Body of pancreas (tissue), 4 donors: ENCODE measurements around the gene WDR83. TPM values are rescaled to one million over a fixed set of nuclear protein-coding genes. Genes with fewer than 3 reads are reported as not detected.
A peak's percentile ranks its signal among the peaks of the same experiment; 100 is the strongest.
"Not testable (repeated sequence)": the region's sequence is repeated elsewhere in the genome, so short reads cannot be mapped to it uniquely, and the experiment has no call there.

Experiments
- ATAC-seq: fragments of 150-250 bp; one replicate; pipeline ENCODE4 v1.9.1; 2016
- DNase-seq, 4 donors: peaks; one replicate each; pipeline ENCODE4 v3.0.0-alpha.2; 2019
- H3K27ac ChIP-seq, 4 donors: fragments of 200-600 bp; sonication (generic); 1 replicate in 3 of 4; 2 replicates in 1 of 4; pipeline versions ENCODE4 v1.5.1 to v1.6.1; 2016 to 2019; ENCODE audit warnings: mild to moderate bottlenecking in 1 of 4, mixed read lengths in 1 of 4, moderate library complexity in 1 of 4
- H3K27me3 ChIP-seq, 2 donors: fragments of 200-600 bp; sonication (generic); one replicate each; pipeline ENCODE4 v1.6.0; 2016; ENCODE audit warnings: mild to moderate bottlenecking in 1 of 2
- H3K36me3 ChIP-seq, 2 donors: fragments of 200-600 bp; sonication (generic); replicated peaks in 1 of 2; 2 replicates each; pipeline ENCODE4 v1.5.1; 2016; ENCODE audit warnings: low read depth in 2 of 2; ENCODE audit not compliant: insufficient read depth in 1 of 2
- H3K4me1 ChIP-seq: fragments of 200-600 bp; sonication (generic); one replicate; pipeline ENCODE4 v1.6.0; 2016
- H3K4me3 ChIP-seq, 2 donors: fragments of 200-600 bp; sonication (generic); 1 replicate in 1 of 2; 2 replicates in 1 of 2; pipeline ENCODE4 v1.5.1; 2016 to 2019
- H3K9me3 ChIP-seq, 3 donors: fragments of 200-600 bp; sonication (generic); 1 replicate in 2 of 3; 2 replicates in 1 of 3; pipeline ENCODE4 v1.5.1; 2016
- CTCF ChIP-seq, 7 experiments: fragments of 450-650 bp in 4 of 7; fragments of 200-600 bp in 3 of 7; sonication (generic) in 3 of 7; IDR thresholded peaks; one replicate each; pipeline ENCODE4 v1.5.1; 2016 to 2019; ENCODE audit warnings: antibody characterized with exemption in 7 of 7
- POLR2A ChIP-seq, 3 donors: fragments of 450-650 bp; IDR thresholded peaks; one replicate each; pipeline ENCODE4 v1.6.1; 2016; ENCODE audit warnings: antibody characterized with exemption in 3 of 3, mild to moderate bottlenecking in 2 of 3
- WGBS, 2 donors: methylation state at CpG; one replicate each; pipeline ENCODE4 v1.1.5; 2017; 5-methylcytosine and 5-hydroxymethylcytosine counted together
- intact Hi-C: fragments of 100-400 bp; cut with DNase I; formaldehyde crosslinking; loops from one replicate; pipeline ENCODE4 v1.15.1; 2023
- total RNA-seq, 2 donors: library from RNA; depleted of rRNA; stranded (reverse); fragments of >200 nt; gene quantifications; one replicate each; pipeline ENCODE4 v1.1.0, GENCODE V29; 2016

The WDR83 gene
- total RNA-seq, 2 donors from 2014 or later = 12.5 to 37.2 TPM

DNA sequence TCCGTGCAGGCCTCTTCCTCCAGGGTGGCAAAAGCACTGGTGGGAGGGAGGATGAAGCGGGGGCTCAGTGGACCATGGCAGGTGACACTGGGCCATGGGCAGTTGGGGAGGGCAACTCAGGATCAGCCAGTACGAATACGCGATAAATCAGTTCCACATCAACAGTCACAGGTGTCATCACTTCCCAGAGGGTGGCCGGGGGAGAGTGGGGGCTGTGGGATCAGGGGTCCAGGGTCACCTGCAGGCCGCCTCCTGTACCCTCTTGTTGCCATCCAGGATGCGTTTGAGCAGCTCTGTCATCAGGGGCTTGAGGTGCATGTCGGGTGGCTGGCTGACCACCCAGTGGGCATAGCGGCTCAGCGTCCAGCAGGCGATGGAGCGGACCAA lies 39.7 kb downstream of the WDR83 start:
- Histone ChIP-seq H3K4me3 (no peak overlapping the region), H3K27me3 (no peaks in the 10 kb centered on the region), H3K36me3 (peaks cover 14 to 47% of the 10 kb centered on the region in 2 donors), H3K4me1 (no peaks in the 10 kb centered on the region), H3K9me3 (no peaks in the 10 kb centered on the region), H3K27ac (no peak overlapping the region)
- DNase-seq (no peak), ATAC-seq (no peak)
- no peak for TF ChIP-seq POLR2A (IDR thresholded peaks at IDR 0.05)
- 88 to 96% methylated on average over 12 to 13 of the region's 13 CpGs for WGBS, 2 donors
- intact Hi-C loops = no loop called here

DNA sequence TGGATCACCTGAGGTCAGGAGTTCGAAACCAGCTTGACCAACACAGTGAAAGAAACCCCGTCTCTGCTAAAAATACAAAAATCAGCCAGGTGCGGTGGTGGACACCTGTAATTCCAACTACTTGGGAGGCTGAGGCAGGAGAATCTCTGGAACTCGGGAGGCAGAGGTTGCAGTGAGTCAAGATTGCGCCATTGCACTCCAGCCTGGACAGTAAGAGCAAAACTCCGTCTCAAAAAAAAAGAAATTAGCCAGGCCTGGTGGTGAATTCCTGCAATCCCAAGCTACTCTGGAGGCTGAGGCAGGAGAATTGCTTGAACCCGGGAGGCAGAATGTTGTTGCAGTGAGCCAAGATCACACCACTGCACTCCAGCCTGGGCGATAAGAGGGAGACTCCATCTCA lies 42.0 kb downstream of the WDR83 start:
- Histone ChIP-seq H3K9me3 (no peaks in the 10 kb centered on the region), H3K4me3 (no peak overlapping the region), H3K27me3 (no peaks in the 10 kb centered on the region), H3K27ac (no peak overlapping the region), H3K36me3 (peaks cover 14 to 38% of the 10 kb centered on the region in 2 donors), H3K4me1 (no peaks in the 10 kb centered on the region)
- intact Hi-C loops = no loop called here
- WGBS, 2 donors = 89% methylated on average over 5 to 8 of the region's 8 CpGs
- ATAC-seq (no peak), DNase-seq (no peak)
- TF ChIP-seq CTCF (IDR thresholded peaks at IDR 0.05) (no peak), POLR2A (IDR thresholded peaks at IDR 0.05) (no peak)

GRCh38 chr19:12711187-12711586 lies 44.6 kb downstream of the WDR83 start:
- 93 to 94% methylated on average over 15 to 17 of the region's 17 CpGs for WGBS, 2 donors
- intact Hi-C loops = no loop called here
- H3K36me3 ChIP-seq = peaks cover 9 to 38% of the 10 kb centered on the region in 2 donors
- no peaks in the 10 kb centered on the region for H3K4me1 ChIP-seq
- H3K9me3 ChIP-seq = no peaks in the 10 kb centered on the region
- TF ChIP-seq CTCF (IDR thresholded peaks at IDR 0.05) (no peak), POLR2A (IDR thresholded peaks at IDR 0.05) (no peak)
- no peak for DNase-seq
- no peak overlapping the region for H3K27ac ChIP-seq
- ATAC-seq = no peak
- no peaks in the 10 kb centered on the region for H3K27me3 ChIP-seq
- H3K4me3 ChIP-seq = no peak overlapping the region

GRCh38 chr19:12712077-12712476 lies 45.5 kb downstream of the WDR83 start:
- H3K9me3 ChIP-seq, H3K4me1 ChIP-seq, H3K27me3 ChIP-seq, H3K4me3 ChIP-seq, ATAC-seq, H3K27ac ChIP-seq, intact Hi-C loops: not testable (repeated sequence)
- H3K36me3 ChIP-seq = peaks cover 5 to 34% of the 10 kb centered on the region in 2 donors
- DNase-seq = peak; percentile 50 to 58 (median 54)
- WGBS, 2 donors = 39 to 80% methylated on average over 4 to 12 of the region's 14 CpGs
- peak in 6 of 7 experiments; percentile 18 to 54 (median 45) for TF ChIP-seq CTCF (IDR thresholded peaks at IDR 0.05)

- peaks cover 5 to 34% of the 10 kb centered on the region in 2 donors for H3K36me3 ChIP-seq
- ATAC-seq, H3K9me3 ChIP-seq, H3K4me1 ChIP-seq, H3K27ac ChIP-seq, H3K27me3 ChIP-seq, intact Hi-C loops, DNase-seq, H3K4me3 ChIP-seq: not testable (repeated sequence)
- 91 to 96% methylated on average over 9 of the region's 9 CpGs for WGBS, 2 donors
Measured at GRCh38 chr19:12713304-12713703, 46.7 kb downstream of the WDR83 start.

DNA sequence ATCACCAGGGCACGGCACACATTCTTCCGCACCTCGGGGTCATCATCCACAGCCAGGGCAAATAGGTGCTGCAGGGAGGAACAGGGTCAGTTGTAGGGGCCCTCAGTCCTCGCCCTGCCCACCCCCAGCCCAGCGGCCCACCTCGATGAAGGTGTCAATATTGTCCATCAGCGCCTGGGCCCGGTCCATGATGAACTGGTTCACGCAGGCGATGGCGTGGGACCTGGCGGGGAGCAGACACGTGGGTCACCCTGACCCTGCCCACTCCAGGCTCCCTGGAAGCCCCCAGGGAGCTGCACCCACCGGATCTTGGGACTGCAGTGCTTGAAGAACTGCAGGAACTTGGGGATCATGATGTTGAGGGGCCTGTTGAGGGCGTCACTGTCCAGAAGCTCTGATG lies 48.5 kb downstream of the WDR83 start:
- Histone ChIP-seq H3K4me1 (peaks cover 2% of the 10 kb centered on the region), H3K4me3 (no peak overlapping the region), H3K27ac (no peak overlapping the region), H3K27me3 (no peaks in the 10 kb centered on the region), H3K9me3 (no peaks in the 10 kb centered on the region), H3K36me3 (peaks cover 5 to 28% of the 10 kb centered on the region in 2 donors)
- 89 to 90% methylated on average over 7 to 15 of the region's 15 CpGs for WGBS, 2 donors
- TF ChIP-seq POLR2A (IDR thresholded peaks at IDR 0.05) = no peak
- TF ChIP-seq CTCF (IDR thresholded peaks at IDR 0.05) = no peak
- ATAC-seq (no peak), DNase-seq (no peak)
- intact Hi-C loops = no loop called here
